PC-3 (cell line): Measurements from ENCODE around the gene STAT5B. TPM values are rescaled to one million over a fixed set of nuclear protein-coding genes. Genes with fewer than 3 reads are reported as not detected.

Source experiments
- ATAC-seq: fragments of 200-7000 bp; cut with Tn5 transposase; 2 replicates; pipeline ENCODE4 v1.9.1; 2020; ENCODE audit warnings: mild to moderate bottlenecking, moderate library complexity
- BruUV-seq: library from RNA; stranded (reverse); fragments of 400-500 nt; replicated peaks from 2 replicates; lab custom pipeline; 2021; lab: Mats Ljungman, UMichigan
- CTCF ChIA-PET: fragments of 300-600 bp; sonication (Branson Sonifier 250); formaldehyde crosslinking; loops from one replicate; lab custom pipeline; 2022; ENCODE audit warnings: antibody characterized with exemption; lab: Charles Lee
- POLR2A ChIA-PET: fragments of 300-600 bp; sonication (Branson Sonifier 250); formaldehyde crosslinking; loops from one replicate; lab custom pipeline; 2022; ENCODE audit warnings: antibody characterized with exemption; ENCODE audit not compliant: unreplicated experiment; lab: Charles Lee
- DNase-seq: peaks from one replicate; pipeline ENCODE4 v3.0.0-alpha.2; 2015
- H2AFZ ChIP-seq: fragments of 300-600 bp; sonication (generic); 2 replicates; pipeline ENCODE4 v1.6.0; 2016; ENCODE audit warnings: antibody characterized with exemption, low read length
- H3F3A ChIP-seq: fragments of 300-600 bp; sonication (generic); one replicate; pipeline ENCODE4 v1.6.0; 2017; ENCODE audit warnings: antibody characterized with exemption, low read length, control low read depth, mild to moderate bottlenecking; ENCODE audit not compliant: unreplicated experiment
- H3K27ac ChIP-seq: fragments of 300-600 bp; sonication (generic); 2 replicates; pipeline ENCODE4 v1.5.1; 2016; ENCODE audit warnings: mild to moderate bottlenecking, low read length
- H3K27me3 ChIP-seq: fragments of 300-600 bp; sonication (generic); 2 replicates; pipeline ENCODE4 v1.6.1; 2016; ENCODE audit warnings: low read length, mixed read lengths
- H3K36me3 ChIP-seq: fragments of 300-600 bp; sonication (generic); 2 replicates; pipeline ENCODE4 v1.6.1; 2016; ENCODE audit warnings: low read depth, mixed run types, low read length, mixed read lengths
- H3K4me1 ChIP-seq: fragments of 300-600 bp; sonication (generic); 2 replicates; pipeline ENCODE4 v1.5.1; 2016; ENCODE audit warnings: low read length; ENCODE audit not compliant: insufficient read depth
- H3K4me2 ChIP-seq: fragments of 300-600 bp; sonication (generic); 2 replicates; pipeline ENCODE4 v1.6.0; 2016; ENCODE audit warnings: low read length
- H3K4me3 ChIP-seq: fragments of 300-600 bp; sonication (generic); 2 replicates; pipeline ENCODE4 v1.5.1; 2016; ENCODE audit warnings: mild to moderate bottlenecking, low read length, mixed read lengths
- H3K79me2 ChIP-seq: fragments of 300-600 bp; sonication (generic); 2 replicates; pipeline ENCODE4 v1.6.1; 2017; ENCODE audit warnings: low read length, mixed read lengths
- H3K9ac ChIP-seq: fragments of 300-600 bp; sonication (generic); 2 replicates; pipeline ENCODE4 v1.6.0; 2016; ENCODE audit warnings: mild to moderate bottlenecking, low read length
- H3K9me2 ChIP-seq: fragments of 300-600 bp; sonication (generic); replicated peaks from 2 replicates; pipeline ENCODE4 v1.6.1; 2016; ENCODE audit warnings: mixed run types, low read length, mixed read lengths
- H3K9me3 ChIP-seq: fragments of 300-600 bp; sonication (generic); 2 replicates; pipeline ENCODE4 v1.6.1; 2016; ENCODE audit warnings: low read length, mixed read lengths
- H4K20me1 ChIP-seq: fragments of 300-600 bp; sonication (generic); 2 replicates; pipeline ENCODE4 v1.6.1; 2016; ENCODE audit warnings: low read length, mixed read lengths
- EZH2 ChIP-seq: fragments of 300-600 bp; sonication (generic); IDR thresholded peaks from one replicate; pipeline ENCODE4 v1.6.1; 2017; ENCODE audit warnings: antibody characterized with exemption, mild to moderate bottlenecking, low read length; ENCODE audit not compliant: unreplicated experiment
- EZH2phosphoT487 ChIP-seq: fragments of 300-600 bp; sonication (generic); IDR thresholded peaks from 2 replicates; pipeline ENCODE4 v1.6.1; 2018; ENCODE audit warnings: mild to moderate bottlenecking, antibody characterized with exemption, low read length, borderline replicate concordance
- intact Hi-C: fragments of 100-400 bp; cut with micrococcal nuclease; formaldehyde crosslinking; loops from 2 replicates; pipeline ENCODE4 v1.9.0; 2023
- total RNA-seq: library from RNA; depleted of rRNA; stranded (reverse); fragments of >200 nt; gene quantifications from 2 replicates; pipeline ENCODE4 v1.2.3, GENCODE V29; 2014
- TF ChIP-seq, protein P1 (sequence below): fragments of 300-600 bp; sonication (generic); conservative IDR thresholded peaks from 2 replicates; pipeline ENCODE4 v1.5.1; 2017; ENCODE audit warnings: antibody characterized with exemption, low read depth, mild to moderate bottlenecking, low read length

The STAT5B gene
- total RNA-seq, 1 experiment from 2014 or later = not detected

DNA sequence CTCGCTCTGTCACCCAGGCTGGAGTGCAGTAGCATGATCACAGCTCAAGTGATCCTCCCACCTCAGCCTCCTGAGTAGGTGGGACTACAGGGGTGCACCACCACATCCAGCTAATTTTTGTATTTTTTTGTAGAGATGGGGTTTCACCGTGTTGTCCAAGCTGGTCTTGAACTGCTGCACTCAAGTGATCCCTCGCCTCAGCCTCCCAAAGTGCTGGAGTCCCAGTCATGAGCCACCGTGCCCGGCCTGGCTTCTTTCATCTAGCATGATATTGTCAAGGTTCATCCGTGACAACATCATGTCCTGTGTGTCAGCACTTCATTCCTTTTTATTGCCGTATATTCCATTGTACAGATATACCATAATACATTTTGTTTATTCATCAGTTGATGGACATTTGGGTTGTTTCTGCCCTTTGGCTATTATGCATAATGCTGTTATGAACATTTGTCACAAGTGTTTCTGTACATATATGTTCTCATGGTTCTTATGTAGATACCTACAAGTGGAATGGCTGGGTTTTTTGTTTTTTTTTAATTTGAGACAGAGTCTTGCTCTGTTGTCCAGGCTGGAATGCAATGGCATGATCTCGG, 78.5 kb downstream of the STAT5B start:
- no peak overlapping the region for H3K9ac ChIP-seq
- TF ChIP-seq EZH2phosphoT487 (no peak), EZH2 (no peak)
- TF ChIP-seq, protein P1, sequence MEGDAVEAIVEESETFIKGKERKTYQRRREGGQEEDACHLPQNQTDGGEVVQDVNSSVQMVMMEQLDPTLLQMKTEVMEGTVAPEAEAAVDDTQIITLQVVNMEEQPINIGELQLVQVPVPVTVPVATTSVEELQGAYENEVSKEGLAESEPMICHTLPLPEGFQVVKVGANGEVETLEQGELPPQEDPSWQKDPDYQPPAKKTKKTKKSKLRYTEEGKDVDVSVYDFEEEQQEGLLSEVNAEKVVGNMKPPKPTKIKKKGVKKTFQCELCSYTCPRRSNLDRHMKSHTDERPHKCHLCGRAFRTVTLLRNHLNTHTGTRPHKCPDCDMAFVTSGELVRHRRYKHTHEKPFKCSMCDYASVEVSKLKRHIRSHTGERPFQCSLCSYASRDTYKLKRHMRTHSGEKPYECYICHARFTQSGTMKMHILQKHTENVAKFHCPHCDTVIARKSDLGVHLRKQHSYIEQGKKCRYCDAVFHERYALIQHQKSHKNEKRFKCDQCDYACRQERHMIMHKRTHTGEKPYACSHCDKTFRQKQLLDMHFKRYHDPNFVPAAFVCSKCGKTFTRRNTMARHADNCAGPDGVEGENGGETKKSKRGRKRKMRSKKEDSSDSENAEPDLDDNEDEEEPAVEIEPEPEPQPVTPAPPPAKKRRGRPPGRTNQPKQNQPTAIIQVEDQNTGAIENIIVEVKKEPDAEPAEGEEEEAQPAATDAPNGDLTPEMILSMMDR = no peak
- intact Hi-C loops = no loop called here
- no peaks in the 10 kb centered on the region for H3K79me2 ChIP-seq
- ChIA-PET POLR2A (no interaction called here), CTCF (no interaction called here)
- no peaks in the 10 kb centered on the region for H4K20me1 ChIP-seq
- no peak overlapping the region for H3K27ac ChIP-seq
- ATAC-seq (no peak), DNase-seq (no peak)
- H2AFZ ChIP-seq = no peak overlapping the region
- H3K4me3 ChIP-seq = no peak overlapping the region
- BruUV-seq = no TSS peak
- no peaks in the 10 kb centered on the region for H3K9me2 ChIP-seq
- H3K27me3 ChIP-seq = no peaks in the 10 kb centered on the region
- H3K9me3 ChIP-seq = no peaks in the 10 kb centered on the region
- no peaks in the 10 kb centered on the region for H3F3A ChIP-seq
- H3K4me2 ChIP-seq = no peak overlapping the region
- H3K36me3 ChIP-seq = no peaks in the 10 kb centered on the region
- H3K4me1 ChIP-seq = no peaks in the 10 kb centered on the region

DNA sequence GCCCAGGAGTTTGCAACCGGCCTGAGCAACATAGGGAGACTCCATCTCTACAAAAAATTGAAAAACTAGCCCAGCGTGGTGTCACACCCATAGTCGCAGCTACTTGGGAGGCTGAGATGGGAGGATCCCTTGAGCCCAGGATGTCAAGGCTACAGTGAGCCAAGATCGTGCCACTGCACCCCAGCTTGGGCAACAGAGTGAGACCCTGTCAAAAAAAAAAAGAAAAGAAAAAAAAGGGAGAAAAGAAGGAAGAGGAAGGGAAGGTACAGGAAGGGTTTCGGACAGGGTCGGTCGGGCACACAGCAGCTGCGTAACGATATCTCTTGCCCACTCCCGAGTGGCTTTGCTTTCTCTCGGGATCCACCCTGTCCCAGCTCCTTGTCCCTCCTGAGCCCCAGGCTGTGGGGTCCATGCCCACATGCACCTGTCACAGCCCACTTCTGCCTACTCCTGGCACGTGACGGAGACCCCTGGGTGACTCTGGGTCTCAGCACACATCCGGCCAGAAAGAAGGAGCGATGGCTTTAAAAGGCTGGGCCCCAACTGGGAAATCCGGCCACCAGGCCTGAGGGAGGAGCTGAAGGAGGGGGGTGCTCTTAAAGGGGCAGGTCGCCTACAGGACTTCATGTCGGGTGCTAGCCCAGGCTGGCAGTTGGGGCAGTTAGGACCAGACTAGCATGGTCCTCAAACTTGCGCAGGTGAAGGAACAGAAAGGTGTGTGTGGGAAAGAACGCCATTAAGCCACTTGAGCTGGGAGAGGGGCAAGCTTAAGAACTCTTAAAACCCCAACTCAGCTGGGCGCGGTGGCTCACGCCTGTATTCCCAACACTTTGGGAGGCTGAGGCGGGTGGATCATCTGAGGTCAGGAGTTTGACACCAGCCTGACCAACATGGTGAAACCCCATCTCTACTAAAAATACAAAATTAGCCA, 82.0 kb downstream of the STAT5B start, which contains the start of gene GHDC:
GHDC (minus strand) TSS at position 526 of the 931 bp plus-strand sequence. CDS start 913 bp downstream, outside the sequence.
- DNase-seq = no peak
- H3K4me2 ChIP-seq = no peak within 1 kb of the TSS
- H3K4me3 ChIP-seq = no peak within 1 kb of the TSS
- H3K27me3 ChIP-seq = no peaks in the 10 kb centered on the region
- CTCF ChIA-PET = no interaction called here
- intact Hi-C loops = no loop called here
- TF ChIP-seq EZH2 (no peak), EZH2phosphoT487 (no peak)
- TF ChIP-seq, protein P1 = no peak
- no peaks in the 10 kb centered on the region for H3K9me2 ChIP-seq
- H4K20me1 ChIP-seq = no peaks in the 10 kb centered on the region
- no peaks in the 10 kb centered on the region for H3K79me2 ChIP-seq
- H3K9me3 ChIP-seq = no peaks in the 10 kb centered on the region
- H3K9ac ChIP-seq = no peak within 1 kb of the TSS
- ATAC-seq = no peak
- POLR2A ChIA-PET = no interaction called here
- H3K4me1 ChIP-seq = no peaks in the 10 kb centered on the region
- no peaks in the 10 kb centered on the region for H3F3A ChIP-seq
- no peak within 1 kb of the TSS for H3K27ac ChIP-seq
- no peak within 1 kb of the TSS for H2AFZ ChIP-seq
- no TSS peak for BruUV-seq
- H3K36me3 ChIP-seq = no peaks in the 10 kb centered on the region
